Endothelial cell (in vitro differentiated cells): ENCODE measurements around the gene TTC21B. TPM values are rescaled to one million over a fixed set of nuclear protein-coding genes. Genes with fewer than 3 reads are reported as not detected.

Source experiments
- DNase-seq: peaks from one replicate; pipeline ENCODE4 v3.0.0; 2021; ENCODE audit warnings: low spot score
- H3K27ac Mint-ChIP-seq: one replicate; pipeline ENCODE4 v1.8.0; 2021; ENCODE audit warnings: mixed read lengths, inconsistent platforms; ENCODE audit not compliant: unreplicated experiment
- H3K27me3 Mint-ChIP-seq: one replicate; pipeline ENCODE4 v1.8.0; 2021; ENCODE audit warnings: mild to moderate bottlenecking, moderate library complexity, mixed read lengths, inconsistent platforms; ENCODE audit not compliant: unreplicated experiment
- H3K36me3 Mint-ChIP-seq: one replicate; pipeline ENCODE4 v1.8.0; 2021; ENCODE audit warnings: mild to moderate bottlenecking, low read depth, mixed read lengths, inconsistent platforms; ENCODE audit not compliant: unreplicated experiment
- H3K4me1 Mint-ChIP-seq: one replicate; pipeline ENCODE4 v1.8.0; 2021; ENCODE audit warnings: mild to moderate bottlenecking, mixed read lengths, inconsistent platforms; ENCODE audit not compliant: unreplicated experiment
- H3K4me3 Mint-ChIP-seq: one replicate; pipeline ENCODE4 v1.8.0; 2021; ENCODE audit warnings: mild to moderate bottlenecking, mixed read lengths, inconsistent platforms; ENCODE audit not compliant: unreplicated experiment
- H3K9me3 Mint-ChIP-seq: one replicate; pipeline ENCODE4 v1.8.0; 2021; ENCODE audit warnings: mixed read lengths, inconsistent platforms; ENCODE audit not compliant: unreplicated experiment
- total RNA-seq: library from RNA; stranded (reverse); fragmentation: NEBNext Ultra II Directional; extraction: Animal tissue kit (Norgen Biotek cat#: 25700); gene quantifications from one replicate; pipeline ENCODE4 v1.2.1, GENCODE V29; 2021; ENCODE audit not compliant: unreplicated experiment
- TF ChIP-seq, protein P1 (sequence below): fragments of 200-600 bp; sonication (generic); IDR thresholded peaks from one replicate; pipeline ENCODE4 v1.5.0; 2021; ENCODE audit warnings: antibody characterized with exemption; ENCODE audit not compliant: unreplicated experiment

Gene TTC21B
- total RNA-seq, 1 donor from 2014 or later, result 101 TPM

DNA sequence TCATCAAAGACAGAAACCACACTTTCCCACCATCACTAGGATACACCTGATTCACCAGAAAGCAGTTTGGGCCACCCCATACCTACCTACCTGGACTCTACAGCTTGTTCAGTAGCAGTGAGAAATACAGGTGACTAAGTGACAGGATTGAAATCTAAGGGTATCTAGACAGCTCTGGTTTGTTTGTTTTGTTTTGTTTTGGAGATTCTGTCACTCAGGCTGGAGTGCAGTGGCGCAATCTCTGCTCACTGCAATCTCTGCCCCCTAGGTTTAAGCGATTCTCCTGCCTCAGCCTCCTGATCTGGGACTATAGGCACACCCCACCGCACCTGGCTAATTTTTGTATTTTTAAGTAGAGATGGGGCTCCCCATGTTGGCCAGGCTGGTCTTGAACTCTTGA, 3.1 kb downstream of the TTC21B start:
- no peak for DNase-seq
- Mint-ChIP-seq H3K4me3 (peak overlapping the region; percentile 12), H3K4me1 (peaks cover 16% of the 10 kb centered on the region), H3K9me3 (no peaks in the 10 kb centered on the region), H3K36me3 (peaks cover 7% of the 10 kb centered on the region), H3K27ac (peak overlapping the region; percentile 65), H3K27me3 (no peaks in the 10 kb centered on the region)
- TF ChIP-seq, protein P1, sequence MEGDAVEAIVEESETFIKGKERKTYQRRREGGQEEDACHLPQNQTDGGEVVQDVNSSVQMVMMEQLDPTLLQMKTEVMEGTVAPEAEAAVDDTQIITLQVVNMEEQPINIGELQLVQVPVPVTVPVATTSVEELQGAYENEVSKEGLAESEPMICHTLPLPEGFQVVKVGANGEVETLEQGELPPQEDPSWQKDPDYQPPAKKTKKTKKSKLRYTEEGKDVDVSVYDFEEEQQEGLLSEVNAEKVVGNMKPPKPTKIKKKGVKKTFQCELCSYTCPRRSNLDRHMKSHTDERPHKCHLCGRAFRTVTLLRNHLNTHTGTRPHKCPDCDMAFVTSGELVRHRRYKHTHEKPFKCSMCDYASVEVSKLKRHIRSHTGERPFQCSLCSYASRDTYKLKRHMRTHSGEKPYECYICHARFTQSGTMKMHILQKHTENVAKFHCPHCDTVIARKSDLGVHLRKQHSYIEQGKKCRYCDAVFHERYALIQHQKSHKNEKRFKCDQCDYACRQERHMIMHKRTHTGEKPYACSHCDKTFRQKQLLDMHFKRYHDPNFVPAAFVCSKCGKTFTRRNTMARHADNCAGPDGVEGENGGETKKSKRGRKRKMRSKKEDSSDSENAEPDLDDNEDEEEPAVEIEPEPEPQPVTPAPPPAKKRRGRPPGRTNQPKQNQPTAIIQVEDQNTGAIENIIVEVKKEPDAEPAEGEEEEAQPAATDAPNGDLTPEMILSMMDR, result no peak

DNA sequence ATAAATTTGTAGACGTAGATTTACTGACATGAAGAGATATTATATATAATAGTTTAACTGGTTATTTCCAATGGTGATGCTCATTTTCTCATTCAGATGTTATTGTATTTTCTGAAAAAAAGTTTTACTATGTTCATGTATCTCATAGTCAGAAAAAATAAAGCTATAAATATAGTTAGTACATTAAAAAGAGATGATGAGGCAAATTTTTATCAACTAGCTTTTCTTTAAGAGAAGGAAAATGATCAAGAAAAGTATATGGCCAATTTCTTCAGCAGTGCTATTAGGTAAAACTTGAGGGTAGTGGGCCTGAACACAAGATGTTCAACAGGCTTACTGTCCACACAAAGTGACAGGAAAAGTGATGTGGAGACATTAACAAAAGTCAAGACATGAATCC, 11.7 kb downstream of the TTC21B start:
- H3K4me1 Mint-ChIP-seq, result peaks cover 44% of the 10 kb centered on the region
- H3K4me3 Mint-ChIP-seq, result no peak overlapping the region
- peaks cover 2% of the 10 kb centered on the region for H3K27me3 Mint-ChIP-seq
- DNase-seq, result no peak
- TF ChIP-seq, protein P1, result no peak
- H3K36me3 Mint-ChIP-seq, result peaks cover 47% of the 10 kb centered on the region
- H3K27ac Mint-ChIP-seq, result no peak overlapping the region
- no peaks in the 10 kb centered on the region for H3K9me3 Mint-ChIP-seq

DNA sequence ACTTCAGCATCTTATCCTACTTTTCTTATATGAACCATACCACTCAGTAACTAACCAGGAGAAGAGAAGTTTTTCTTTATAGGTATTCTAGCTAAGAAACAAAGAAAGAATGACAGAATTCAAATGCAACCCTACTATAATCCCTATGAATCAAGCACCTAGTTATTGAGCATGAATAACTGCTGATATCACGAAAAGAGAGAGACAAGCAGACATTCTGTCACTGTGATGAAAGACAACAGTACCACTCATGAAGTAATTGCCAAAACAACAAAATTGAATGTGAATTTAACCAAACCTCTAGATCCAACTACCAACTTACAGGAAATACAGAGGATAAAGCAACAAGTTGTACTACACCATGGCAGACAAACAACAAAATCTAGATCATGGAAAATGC, 15.3 kb downstream of the TTC21B start:
- H3K9me3 Mint-ChIP-seq, result no peaks in the 10 kb centered on the region
- TF ChIP-seq, protein P1, result no peak
- no peak for DNase-seq
- peaks cover 42% of the 10 kb centered on the region for H3K36me3 Mint-ChIP-seq
- H3K4me3 Mint-ChIP-seq, result peak overlapping the region; percentile 68
- peak overlapping the region; percentile 69 for H3K27ac Mint-ChIP-seq
- H3K27me3 Mint-ChIP-seq, result peaks cover 2% of the 10 kb centered on the region
- H3K4me1 Mint-ChIP-seq, result peaks cover 32% of the 10 kb centered on the region

DNA sequence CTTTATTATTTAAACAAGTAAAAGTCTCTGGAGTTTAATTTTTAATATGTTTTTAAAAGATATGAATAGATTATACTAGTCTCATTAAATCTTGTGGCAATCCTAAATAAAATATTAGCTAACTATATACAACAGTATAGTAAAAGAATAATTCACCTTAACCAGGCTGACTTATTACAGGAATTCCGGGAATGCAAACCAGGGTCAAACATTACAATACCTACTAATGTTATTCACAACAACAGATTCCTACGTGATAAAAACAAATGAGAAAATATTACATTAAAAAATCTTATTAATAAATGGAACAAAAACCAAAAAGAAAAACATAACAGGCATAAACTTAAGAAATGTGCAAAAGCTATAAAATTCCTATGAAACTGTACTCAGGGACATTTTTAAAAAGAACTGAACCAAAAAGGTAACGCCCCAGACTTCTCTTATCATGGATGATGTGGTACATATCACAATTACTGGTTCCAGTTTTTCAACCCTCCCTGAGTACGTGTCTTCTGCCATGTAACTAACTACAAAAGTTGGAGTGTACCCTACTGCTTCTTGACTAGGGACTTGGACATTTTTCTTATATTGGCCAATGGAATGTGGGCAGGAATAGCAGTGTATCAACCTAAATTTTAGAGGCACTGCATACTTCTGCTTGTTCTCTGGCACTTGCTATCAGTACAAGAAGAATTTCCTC, 20.2 kb downstream of the TTC21B start:
- TF ChIP-seq, protein P1, result no peak
- H3K4me3 Mint-ChIP-seq, result no peak overlapping the region
- peaks cover 3% of the 10 kb centered on the region for H3K4me1 Mint-ChIP-seq
- no peak for DNase-seq
- peaks cover 2% of the 10 kb centered on the region for H3K27me3 Mint-ChIP-seq
- peaks cover 22% of the 10 kb centered on the region for H3K36me3 Mint-ChIP-seq
- H3K27ac Mint-ChIP-seq, result no peak overlapping the region
- H3K9me3 Mint-ChIP-seq, result no peaks in the 10 kb centered on the region

DNA sequence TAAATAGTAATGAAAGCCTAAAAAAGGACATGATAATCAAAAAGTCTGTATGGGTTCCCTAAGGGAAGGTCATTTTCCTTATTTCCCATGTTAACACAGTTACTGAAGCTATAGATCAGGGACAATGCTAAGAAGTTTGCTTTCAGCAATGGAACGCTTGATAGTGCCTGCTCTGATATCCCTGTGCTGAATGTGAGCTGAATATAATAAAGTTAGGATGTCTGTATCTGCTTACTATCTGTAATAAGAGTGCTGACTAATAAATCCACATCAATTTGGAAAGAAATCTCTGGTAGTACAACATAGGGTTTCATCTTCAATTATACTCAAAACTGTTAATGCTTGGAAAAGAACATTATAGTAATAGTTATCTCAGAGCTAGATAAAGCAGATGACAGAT, 25.8 kb downstream of the TTC21B start:
- no peak overlapping the region for H3K27ac Mint-ChIP-seq
- H3K36me3 Mint-ChIP-seq, result peaks cover 26% of the 10 kb centered on the region
- TF ChIP-seq, protein P1, result no peak
- no peak for DNase-seq
- no peaks in the 10 kb centered on the region for H3K4me1 Mint-ChIP-seq
- no peaks in the 10 kb centered on the region for H3K27me3 Mint-ChIP-seq
- no peak overlapping the region for H3K4me3 Mint-ChIP-seq
- no peaks in the 10 kb centered on the region for H3K9me3 Mint-ChIP-seq
